Breast epithelium (tissue), 4 donors: ENCODE data around the gene PDLIM5. TPM values are rescaled to one million over a fixed set of nuclear protein-coding genes. Genes with fewer than 3 reads are reported as not detected.

Source experiments
- DNase-seq, 2 donors: peaks; one replicate each; pipeline ENCODE4 v3.0.0-alpha.2; 2019; ENCODE audit warnings: low spot score in 2 of 2
- H3K27ac ChIP-seq, 2 donors: fragments of 200-600 bp; sonication (generic) in 1 of 2; one replicate each; pipeline ENCODE4 v1.5.1; 2016 to 2019; ENCODE audit warnings: mild to moderate bottlenecking in 1 of 2
- H3K27me3 ChIP-seq, 2 donors: fragments of 200-600 bp; sonication (generic) in 1 of 2; one replicate each; pipeline versions ENCODE4 v1.5.1 to v1.6.0; 2017 to 2019; ENCODE audit warnings: control low read depth in 1 of 2, mild to moderate bottlenecking in 1 of 2
- H3K36me3 ChIP-seq: fragments of 200-600 bp; one replicate; pipeline ENCODE4 v1.5.1; 2019
- H3K4me1 ChIP-seq, 2 donors: fragments of 200-600 bp; sonication (generic); one replicate each; pipeline ENCODE4 v1.5.1; 2016 to 2019; ENCODE audit warnings: control low read depth in 1 of 2
- H3K4me3 ChIP-seq, 3 donors: fragments of 200-600 bp; sonication (generic); 1 replicate in 2 of 3; 2 replicates in 1 of 3; pipeline ENCODE4 v1.5.1; 2016 to 2019; ENCODE audit warnings: mild to moderate bottlenecking in 3 of 3, moderate library complexity in 2 of 3
- H3K9me3 ChIP-seq, 2 donors: fragments of 200-600 bp; sonication (generic) in 1 of 2; one replicate each; pipeline ENCODE4 v1.5.1; 2016 to 2019; ENCODE audit warnings: control low read depth in 1 of 2
- CTCF ChIP-seq, 3 donors: fragments of 450-650 bp; IDR thresholded peaks; one replicate each; pipeline ENCODE4 v1.5.1; 2016 to 2017; ENCODE audit warnings: antibody characterized with exemption in 3 of 3, mild to moderate bottlenecking in 3 of 3, moderate library complexity in 3 of 3
- POLR2A ChIP-seq: fragments of 450-650 bp; IDR thresholded peaks from one replicate; pipeline ENCODE4 v1.6.1; 2016; ENCODE audit warnings: antibody characterized with exemption, mild to moderate bottlenecking, moderate library complexity
- POLR2AphosphoS5 ChIP-seq, 3 donors: sonication (generic); formaldehyde crosslinking; IDR thresholded peaks; one replicate each; pipeline ENCODE4 v1.6.1; 2017; ENCODE audit warnings: antibody characterized with exemption in 3 of 3
- intact Hi-C: fragments of 100-400 bp; cut with DNase I; formaldehyde crosslinking; loops from one replicate; pipeline ENCODE4 v1.15.1; 2023; ENCODE audit warnings: low total_unique reads
- total RNA-seq, 3 donors: library from RNA; depleted of rRNA; stranded (reverse); fragments of >200 nt; gene quantifications; one replicate each; pipeline ENCODE4 v1.1.0, GENCODE V29; 2016

Gene PDLIM5
- total RNA-seq, 3 donors from 2014 or later, result 120 to 263 (median 158) TPM

GRCh38 chr4:94536649-94537469 is 85.1 kb downstream of the PDLIM5 start:
- Histone ChIP-seq H3K4me3 (no peak overlapping the region), H3K27ac (peak overlapping the region; percentile 27 to 55), H3K4me1 (peaks cover 0 to 4% of the 10 kb centered on the region in 2 donors), H3K36me3 (no peaks in the 10 kb centered on the region), H3K9me3 (no peaks in the 10 kb centered on the region), H3K27me3 (no peaks in the 10 kb centered on the region)
- no peak for TF ChIP-seq CTCF (IDR thresholded peaks at IDR 0.05)
- no peak for TF ChIP-seq POLR2A
- no peak for TF ChIP-seq POLR2AphosphoS5 (IDR thresholded peaks at IDR 0.05)
- intact Hi-C loops, result no loop called here
- DNase-seq, result no peak

- TF ChIP-seq CTCF (IDR thresholded peaks at IDR 0.05), result no peak
- no peak for TF ChIP-seq POLR2AphosphoS5 (IDR thresholded peaks at IDR 0.05)
- no peak for TF ChIP-seq POLR2A
- Histone ChIP-seq H3K27ac (peak overlapping the region in 1 of 2 donors; percentile 80), H3K36me3 (no peaks in the 10 kb centered on the region), H3K4me1 (peaks cover 0 to 4% of the 10 kb centered on the region in 2 donors), H3K9me3 (no peaks in the 10 kb centered on the region), H3K27me3 (no peaks in the 10 kb centered on the region), H3K4me3 (no peak overlapping the region)
- intact Hi-C loops, result no loop called here
- DNase-seq, result no peak
These were observed 86.3 kb downstream of the PDLIM5 start for GRCh38 chr4:94537921-94538628.

GRCh38 chr4:94540476-94540875 is 88.7 kb downstream of the PDLIM5 start:
- DNase-seq, result no peak
- Histone ChIP-seq H3K9me3 (no peaks in the 10 kb centered on the region), H3K27ac (peak overlapping the region; percentile 73 to 80), H3K4me1 (no peaks in the 10 kb centered on the region), H3K36me3 (no peaks in the 10 kb centered on the region), H3K4me3 (no peak overlapping the region), H3K27me3 (no peaks in the 10 kb centered on the region)
- intact Hi-C loops, result no loop called here
- TF ChIP-seq POLR2AphosphoS5 (IDR thresholded peaks at IDR 0.05) (no peak), POLR2A (no peak), CTCF (IDR thresholded peaks at IDR 0.05) (no peak)

- intact Hi-C loops, result no loop called here
- Histone ChIP-seq H3K4me3 (no peak overlapping the region), H3K27me3 (no peaks in the 10 kb centered on the region), H3K4me1 (no peaks in the 10 kb centered on the region), H3K36me3 (no peaks in the 10 kb centered on the region), H3K27ac (peak overlapping the region; percentile 8 to 62), H3K9me3 (no peaks in the 10 kb centered on the region)
- DNase-seq, result no peak
- TF ChIP-seq POLR2A (no peak), POLR2AphosphoS5 (IDR thresholded peaks at IDR 0.05) (no peak), CTCF (IDR thresholded peaks at IDR 0.05) (no peak)
These were observed 93.1 kb downstream of the PDLIM5 start for GRCh38 chr4:94544811-94545210.

GRCh38 chr4:94545296-94545695 is 93.6 kb downstream of the PDLIM5 start:
- no peaks in the 10 kb centered on the region for H3K36me3 ChIP-seq
- no peaks in the 10 kb centered on the region for H3K27me3 ChIP-seq
- H3K4me1 ChIP-seq, result no peaks in the 10 kb centered on the region
- H3K9me3 ChIP-seq, result no peaks in the 10 kb centered on the region
- H3K4me3 ChIP-seq, result no peak overlapping the region
- intact Hi-C loops, result no loop called here
- H3K27ac ChIP-seq, result peak overlapping the region in 1 of 2 donors; percentile 62
- TF ChIP-seq POLR2AphosphoS5 (IDR thresholded peaks at IDR 0.05), result no peak
- TF ChIP-seq POLR2A, result no peak
- no peak for TF ChIP-seq CTCF (IDR thresholded peaks at IDR 0.05)
- DNase-seq, result no peak
